KMS-11 (cell line): ENCODE results near the gene CAMTA1.
"Not testable (repeated sequence)": the region's sequence is repeated elsewhere in the genome, so short reads cannot be mapped to it uniquely, and the experiment has no call there.

Source experiments
- H2AFZ ChIP-seq: fragments of 200-600 bp; sonication (generic); 2 replicates; pipeline ENCODE4 v1.6.1; 2016; ENCODE audit warnings: antibody characterized with exemption, mixed run types, low read depth
- H3K27ac ChIP-seq: fragments of 200-600 bp; sonication (generic); 2 replicates; pipeline ENCODE4 v1.6.1; 2016; ENCODE audit warnings: mild to moderate bottlenecking, mixed run types
- H3K27me3 ChIP-seq: fragments of 200-600 bp; sonication (generic); 2 replicates; pipeline ENCODE4 v1.6.1; 2017; ENCODE audit warnings: mild to moderate bottlenecking, low read depth, mixed run types, moderate library complexity; ENCODE audit not compliant: insufficient read depth
- H3K36me3 ChIP-seq: fragments of 200-600 bp; sonication (generic); 2 replicates; pipeline ENCODE4 v1.6.1; 2017; ENCODE audit warnings: mild to moderate bottlenecking, mixed run types; ENCODE audit not compliant: insufficient read depth
- H3K4me1 ChIP-seq: fragments of 200-600 bp; sonication (generic); 2 replicates; pipeline ENCODE4 v1.6.1; 2016; ENCODE audit warnings: mild to moderate bottlenecking, low read depth, mixed run types; ENCODE audit not compliant: poor library complexity, severe bottlenecking
- H3K4me2 ChIP-seq: fragments of 200-600 bp; sonication (generic); 2 replicates; pipeline ENCODE4 v1.7.0; 2016; ENCODE audit warnings: mild to moderate bottlenecking, mixed run types
- H3K4me3 ChIP-seq: fragments of 200-600 bp; sonication (generic); IDR thresholded peaks from 2 replicates; pipeline ENCODE4 v1.6.1; 2017; ENCODE audit warnings: low read depth, low read length, mixed read lengths; ENCODE audit not compliant: insufficient read depth
- H3K79me2 ChIP-seq: fragments of 200-600 bp; sonication (generic); 2 replicates; pipeline ENCODE4 v1.6.1; 2016; ENCODE audit warnings: low read depth, mixed run types; ENCODE audit not compliant: insufficient read depth
- H3K9ac ChIP-seq: fragments of 200-600 bp; sonication (generic); 2 replicates; pipeline ENCODE4 v1.6.1; 2016; ENCODE audit warnings: mild to moderate bottlenecking, mixed run types
- H4K20me1 ChIP-seq: fragments of 200-600 bp; sonication (generic); 2 replicates; pipeline ENCODE4 v1.6.1; 2016; ENCODE audit warnings: mild to moderate bottlenecking, mixed run types; ENCODE audit not compliant: insufficient read depth
- CTCF ChIP-seq: fragments of 200-600 bp; sonication (generic); conservative IDR thresholded peaks from 2 replicates; pipeline ENCODE4 v1.6.1; 2017; ENCODE audit warnings: low read depth, mild to moderate bottlenecking, antibody characterized with exemption, low read length, moderate library complexity, mixed read lengths

Gene CAMTA1

DNA sequence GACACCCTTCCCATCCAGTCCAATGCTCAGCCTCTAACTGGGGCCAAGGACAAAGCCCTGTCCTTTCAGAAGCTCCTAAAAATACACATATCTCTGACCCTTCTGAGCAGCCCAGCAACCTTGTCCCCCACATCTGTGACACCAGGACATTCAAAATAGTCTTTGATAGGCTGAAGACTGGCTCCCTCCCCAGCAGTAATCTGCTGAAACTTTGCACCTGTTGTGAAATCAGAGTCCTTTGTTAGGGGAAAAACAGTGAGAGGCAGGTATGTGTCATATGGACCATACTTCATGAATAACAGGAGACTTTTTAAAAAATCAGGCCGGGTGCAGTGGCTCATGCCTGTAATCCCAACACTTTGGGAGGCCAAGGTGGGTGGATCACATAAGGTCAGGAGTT is 903.4 kb downstream of the CAMTA1 start:
- Histone ChIP-seq H3K79me2 (no peaks in the 10 kb centered on the region), H3K36me3 (no peaks in the 10 kb centered on the region), H3K27me3 (peaks cover 19% of the 10 kb centered on the region; the same call in 1 of the 2 replicates), H3K4me3 (no peak overlapping the region), H4K20me1 (no peaks in the 10 kb centered on the region), H3K4me1 (no peaks in the 10 kb centered on the region), H2AFZ (no peak overlapping the region), H3K27ac (no peak overlapping the region), H3K4me2 (no peak overlapping the region), H3K9ac (no peak overlapping the region)
- no peak for TF ChIP-seq CTCF

DNA sequence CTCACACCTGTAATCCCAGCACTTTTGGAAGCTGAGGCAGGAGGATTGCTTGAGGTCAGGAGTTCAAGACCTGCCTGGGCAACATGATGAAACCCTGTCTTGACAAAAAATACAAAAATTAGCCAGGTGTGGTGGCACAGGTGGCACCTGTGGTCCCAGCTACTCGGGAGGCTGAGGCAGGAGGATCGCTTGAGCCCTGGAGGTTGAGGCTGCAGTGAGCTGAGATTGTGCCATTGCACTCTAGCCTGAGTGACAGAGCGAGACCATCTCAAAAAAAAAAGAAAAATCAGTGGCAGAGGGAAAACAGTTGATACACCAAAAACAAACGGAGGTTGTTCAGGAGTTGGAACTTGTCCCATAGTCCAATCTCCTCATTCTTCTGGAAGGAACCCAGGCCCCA is 904.1 kb downstream of the CAMTA1 start:
- H3K9ac ChIP-seq, H2AFZ ChIP-seq, H3K27ac ChIP-seq, H4K20me1 ChIP-seq, H3K79me2 ChIP-seq, H3K36me3 ChIP-seq, H3K4me1 ChIP-seq, H3K4me2 ChIP-seq, H3K4me3 ChIP-seq: not testable (repeated sequence)
- H3K27me3 ChIP-seq, result peaks cover 16% of the 10 kb centered on the region; the same call in 1 of the 2 replicates

GRCh38 chr1:7690076-7690475 is 904.8 kb downstream of the CAMTA1 start:
- H3K4me2 ChIP-seq, result no peak overlapping the region
- peaks cover 16% of the 10 kb centered on the region; the same call in 1 of the 2 replicates for H3K27me3 ChIP-seq
- no peaks in the 10 kb centered on the region for H3K36me3 ChIP-seq
- no peak for TF ChIP-seq CTCF
- H3K9ac ChIP-seq, result no peak overlapping the region
- H3K79me2 ChIP-seq, result no peaks in the 10 kb centered on the region
- H3K27ac ChIP-seq, result no peak overlapping the region
- H2AFZ ChIP-seq, result no peak overlapping the region
- H3K4me3 ChIP-seq, result no peak overlapping the region
- no peaks in the 10 kb centered on the region for H4K20me1 ChIP-seq
- H3K4me1 ChIP-seq, result no peaks in the 10 kb centered on the region

GRCh38 chr1:7690496-7691182 is 905.4 kb downstream of the CAMTA1 start:
- H3K4me2 ChIP-seq, result no peak overlapping the region
- no peak overlapping the region for H3K27ac ChIP-seq
- H3K27me3 ChIP-seq, result peaks cover 12% of the 10 kb centered on the region; the same call in 1 of the 2 replicates
- no peak for TF ChIP-seq CTCF
- no peaks in the 10 kb centered on the region for H3K4me1 ChIP-seq
- H3K9ac ChIP-seq, result no peak overlapping the region
- no peak overlapping the region for H2AFZ ChIP-seq
- no peaks in the 10 kb centered on the region for H3K36me3 ChIP-seq
- no peaks in the 10 kb centered on the region for H3K79me2 ChIP-seq
- H4K20me1 ChIP-seq, result no peaks in the 10 kb centered on the region
- no peak overlapping the region for H3K4me3 ChIP-seq

DNA sequence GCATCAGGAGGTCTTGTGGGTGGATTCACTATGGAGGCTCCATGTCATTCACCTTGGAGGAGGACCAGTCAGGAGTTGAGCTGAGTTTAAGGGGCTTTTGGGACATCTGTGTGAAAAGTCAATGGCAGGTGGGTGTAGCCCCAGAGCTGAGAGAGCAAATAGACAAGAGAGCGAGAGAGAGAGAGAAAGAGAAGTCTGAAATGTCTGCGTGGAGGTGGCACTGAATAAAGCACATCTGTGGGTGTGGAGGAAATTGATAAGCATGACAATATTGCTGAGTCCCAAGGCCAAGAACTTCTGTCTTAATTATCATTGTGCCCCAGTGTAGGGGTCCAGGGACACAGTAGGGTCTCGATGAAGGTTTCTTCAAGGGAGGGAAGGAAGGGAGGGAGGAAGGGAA is 906.3 kb downstream of the CAMTA1 start:
- no peak overlapping the region for H3K27ac ChIP-seq
- H3K4me1 ChIP-seq, result no peaks in the 10 kb centered on the region
- H4K20me1 ChIP-seq, result no peaks in the 10 kb centered on the region
- H3K36me3 ChIP-seq, result no peaks in the 10 kb centered on the region
- H2AFZ ChIP-seq, result no peak overlapping the region
- TF ChIP-seq CTCF, result no peak
- no peaks in the 10 kb centered on the region for H3K79me2 ChIP-seq
- H3K4me2 ChIP-seq, result no peak overlapping the region
- peaks cover 7% of the 10 kb centered on the region; the same call in 1 of the 2 replicates for H3K27me3 ChIP-seq
- H3K9ac ChIP-seq, result no peak overlapping the region
- H3K4me3 ChIP-seq, result no peak overlapping the region
